ENCODE data around the gene PSAT1. TPM values are rescaled to one million over a fixed set of nuclear protein-coding genes. Genes with fewer than 3 reads are reported as not detected.

Gene PSAT1
- total and polyA plus RNA-seq, 2 experiments from 2014 or later = 414 to 486 TPM

DNA sequence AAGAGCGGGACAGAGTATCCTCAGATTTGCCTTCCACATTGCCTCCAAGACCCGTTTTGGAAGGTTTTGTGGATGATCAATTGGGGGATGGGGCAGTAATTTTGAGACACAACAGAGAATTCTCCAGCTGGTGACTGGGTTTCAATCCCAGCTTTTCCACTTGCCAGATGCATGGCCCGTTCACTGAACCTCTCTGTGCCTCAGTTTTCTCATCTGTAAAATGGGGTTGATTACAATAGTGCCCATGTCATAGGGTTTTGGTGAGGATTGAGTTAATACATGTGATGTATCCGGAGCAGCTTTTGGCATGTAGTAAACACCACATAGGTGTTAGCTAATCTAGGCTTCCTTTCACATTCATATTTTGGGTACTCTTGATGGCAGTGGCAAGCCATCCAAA, 59.7 kb downstream of the PSAT1 start (continued):
- TF ChIP-seq, protein P1, sequence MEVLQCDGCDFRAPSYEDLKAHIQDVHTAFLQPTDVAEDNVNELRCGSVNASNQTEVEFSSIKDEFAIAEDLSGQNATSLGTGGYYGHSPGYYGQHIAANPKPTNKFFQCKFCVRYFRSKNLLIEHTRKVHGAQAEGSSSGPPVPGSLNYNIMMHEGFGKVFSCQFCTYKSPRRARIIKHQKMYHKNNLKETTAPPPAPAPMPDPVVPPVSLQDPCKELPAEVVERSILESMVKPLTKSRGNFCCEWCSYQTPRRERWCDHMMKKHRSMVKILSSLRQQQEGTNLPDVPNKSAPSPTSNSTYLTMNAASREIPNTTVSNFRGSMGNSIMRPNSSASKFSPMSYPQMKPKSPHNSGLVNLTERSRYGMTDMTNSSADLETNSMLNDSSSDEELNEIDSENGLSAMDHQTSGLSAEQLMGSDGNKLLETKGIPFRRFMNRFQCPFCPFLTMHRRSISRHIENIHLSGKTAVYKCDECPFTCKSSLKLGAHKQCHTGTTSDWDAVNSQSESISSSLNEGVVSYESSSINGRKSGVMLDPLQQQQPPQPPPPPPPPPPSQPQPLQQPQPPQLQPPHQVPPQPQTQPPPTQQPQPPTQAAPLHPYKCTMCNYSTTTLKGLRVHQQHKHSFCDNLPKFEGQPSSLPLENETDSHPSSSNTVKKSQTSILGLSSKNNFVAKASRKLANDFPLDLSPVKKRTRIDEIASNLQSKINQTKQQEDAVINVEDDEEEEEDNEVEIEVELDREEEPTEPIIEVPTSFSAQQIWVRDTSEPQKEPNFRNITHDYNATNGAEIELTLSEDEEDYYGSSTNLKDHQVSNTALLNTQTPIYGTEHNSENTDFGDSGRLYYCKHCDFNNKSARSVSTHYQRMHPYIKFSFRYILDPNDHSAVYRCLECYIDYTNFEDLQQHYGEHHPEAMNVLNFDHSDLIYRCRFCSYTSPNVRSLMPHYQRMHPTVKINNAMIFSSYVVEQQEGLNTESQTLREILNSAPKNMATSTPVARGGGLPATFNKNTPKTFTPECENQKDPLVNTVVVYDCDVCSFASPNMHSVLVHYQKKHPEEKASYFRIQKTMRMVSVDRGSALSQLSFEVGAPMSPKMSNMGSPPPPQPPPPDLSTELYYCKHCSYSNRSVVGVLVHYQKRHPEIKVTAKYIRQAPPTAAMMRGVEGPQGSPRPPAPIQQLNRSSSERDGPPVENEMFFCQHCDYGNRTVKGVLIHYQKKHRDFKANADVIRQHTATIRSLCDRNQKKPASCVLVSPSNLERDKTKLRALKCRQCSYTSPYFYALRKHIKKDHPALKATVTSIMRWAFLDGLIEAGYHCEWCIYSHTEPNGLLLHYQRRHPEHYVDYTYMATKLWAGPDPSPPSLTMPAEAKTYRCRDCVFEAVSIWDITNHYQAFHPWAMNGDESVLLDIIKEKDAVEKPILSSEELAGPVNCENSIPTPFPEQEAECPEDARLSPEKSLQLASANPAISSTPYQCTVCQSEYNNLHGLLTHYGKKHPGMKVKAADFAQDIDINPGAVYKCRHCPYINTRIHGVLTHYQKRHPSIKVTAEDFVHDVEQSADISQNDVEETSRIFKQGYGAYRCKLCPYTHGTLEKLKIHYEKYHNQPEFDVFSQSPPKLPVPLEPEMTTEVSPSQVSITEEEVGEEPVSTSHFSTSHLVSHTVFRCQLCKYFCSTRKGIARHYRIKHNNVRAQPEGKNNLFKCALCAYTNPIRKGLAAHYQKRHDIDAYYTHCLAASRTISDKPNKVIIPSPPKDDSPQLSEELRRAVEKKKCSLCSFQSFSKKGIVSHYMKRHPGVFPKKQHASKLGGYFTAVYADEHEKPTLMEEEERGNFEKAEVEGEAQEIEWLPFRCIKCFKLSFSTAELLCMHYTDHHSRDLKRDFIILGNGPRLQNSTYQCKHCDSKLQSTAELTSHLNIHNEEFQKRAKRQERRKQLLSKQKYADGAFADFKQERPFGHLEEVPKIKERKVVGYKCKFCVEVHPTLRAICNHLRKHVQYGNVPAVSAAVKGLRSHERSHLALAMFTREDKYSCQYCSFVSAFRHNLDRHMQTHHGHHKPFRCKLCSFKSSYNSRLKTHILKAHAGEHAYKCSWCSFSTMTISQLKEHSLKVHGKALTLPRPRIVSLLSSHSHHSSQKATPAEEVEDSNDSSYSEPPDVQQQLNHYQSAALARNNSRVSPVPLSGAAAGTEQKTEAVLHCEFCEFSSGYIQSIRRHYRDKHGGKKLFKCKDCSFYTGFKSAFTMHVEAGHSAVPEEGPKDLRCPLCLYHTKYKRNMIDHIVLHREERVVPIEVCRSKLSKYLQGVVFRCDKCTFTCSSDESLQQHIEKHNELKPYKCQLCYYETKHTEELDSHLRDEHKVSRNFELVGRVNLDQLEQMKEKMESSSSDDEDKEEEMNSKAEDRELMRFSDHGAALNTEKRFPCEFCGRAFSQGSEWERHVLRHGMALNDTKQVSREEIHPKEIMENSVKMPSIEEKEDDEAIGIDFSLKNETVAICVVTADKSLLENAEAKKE (CRISPR knock-in tag; IDR thresholded peaks at IDR 0.05) = no peak

GRCh38 chr9:78357165-78357873, 60.4 kb downstream of the PSAT1 start:
- Histone ChIP-seq H3K27me3 (ENCODE audit: insufficient read depth) (no peaks in the 10 kb centered on the region), H3K4me2 (no peak overlapping the region), H4K20me1 (replicated peaks; ENCODE audit: insufficient read depth) (no peaks in the 10 kb centered on the region), H2AFZ (no peak overlapping the region), H3K27ac (ENCODE audit: low read depth) (no peak overlapping the region), H3K4me3 (no peak overlapping the region), H3K4me1 (ENCODE audit: insufficient read depth) (peaks cover 3% of the 10 kb centered on the region), H3K36me3 (ENCODE audit: insufficient read depth) (no peaks in the 10 kb centered on the region), H3K79me2 (replicated peaks; ENCODE audit: insufficient read depth) (no peaks in the 10 kb centered on the region), H3K9me2 (ENCODE audit: insufficient read depth) (no peaks in the 10 kb centered on the region), H3F3A (replicated peaks; ENCODE audit: low read depth) (no peaks in the 10 kb centered on the region)
- H3K27me3 Mint-ChIP-seq (ENCODE audit: insufficient read depth, low read depth, poor library complexity) = peaks cover 3% of the 10 kb centered on the region
- H3K4me3 Mint-ChIP-seq = no peak overlapping the region
- peaks cover 9% of the 10 kb centered on the region for H3K36me3 Mint-ChIP-seq (ENCODE audit: low read depth)
- H3K27ac Mint-ChIP-seq = no peak overlapping the region
- TF ChIP-seq STAT1 (IDR thresholded peaks at IDR 0.05; ENCODE audit: unreplicated experiment) = no peak
- TF ChIP-seq ZNF331 (CRISPR knock-in tag; IDR thresholded peaks at IDR 0.05; ENCODE audit: low read depth) = no peak
- TF ChIP-seq CTCF (conservative IDR thresholded peaks at IDR 0.05; ENCODE audit: low read depth in 2 of 2) = no peak
- TF ChIP-seq CREB1 (CRISPR knock-in tag; IDR thresholded peaks at IDR 0.05; ENCODE audit: low read depth) = no peak
- TF ChIP-seq, protein P1 (CRISPR knock-in tag; IDR thresholded peaks at IDR 0.05) = no peak
- no peak for TF ChIP-seq JUNB (IDR thresholded peaks at IDR 0.05; ENCODE audit: unreplicated experiment)
- peak; percentile 57 for ATAC-seq
- DNase-seq (ENCODE audit: low spot score) = peak; percentile 30
- H3K9me3 Mint-ChIP-seq = no peaks in the 10 kb centered on the region
- peaks cover 2% of the 10 kb centered on the region; the same call in 1 of the 3 replicates for H3K4me1 Mint-ChIP-seq
